Pancreas (tissue), 10 donors: Measurements from ENCODE around the gene TNFSF13. TPM values are rescaled to one million over a fixed set of nuclear protein-coding genes. Genes with fewer than 3 reads are reported as not detected.

Source experiments
- ATAC-seq, 4 donors: fragments of 200-7000 bp; cut with Tn5 transposase; one replicate each; pipeline versions ENCODE4 v1.8.0 to v1.9.1; 2020; ENCODE audit warnings: mild to moderate bottlenecking in 4 of 4, moderate library complexity in 4 of 4
- DNase-seq, 6 donors: peaks; one replicate each; pipeline ENCODE4 v3.0.0-alpha.2; 2020
- FAIRE-seq: peaks from 2 replicates; lab custom pipeline; 2012; peaks lifted over from hg19 to GRCh38; lab: Jason Lieb, UNC
- H3K27ac ChIP-seq, 4 donors: fragments of 200-600 bp; sonication (generic); 1 replicate in 3 of 4; 2 replicates in 1 of 4; pipeline versions ENCODE4 v1.5.0 to v1.8.0; 2020
- H3K27me3 ChIP-seq, 4 donors: fragments of 200-600 bp; one replicate each; pipeline ENCODE4 v1.8.0; 2021
- H3K36me3 ChIP-seq, 3 donors: fragments of 200-600 bp; sonication (generic) in 1 of 3; one replicate each; pipeline versions ENCODE4 v1.5.0 to v1.8.0; 2020 to 2021
- H3K4me1 ChIP-seq, 3 donors: fragments of 200-600 bp; one replicate each; pipeline ENCODE4 v1.8.0; 2021
- H3K4me3 ChIP-seq, 4 donors: fragments of 200-600 bp; sonication (generic) in 2 of 4; one replicate each; pipeline versions ENCODE4 v1.5.0 to v1.8.0; 2020 to 2021
- H3K9me3 ChIP-seq, 4 donors: fragments of 200-600 bp; one replicate each; pipeline ENCODE4 v1.8.0; 2021
- WGBS, 2 donors: extraction: QIAGEN DNeasy Blood & Tissue Kit; methylation state at CpG; one replicate each; pipeline ENCODE4 v1.1.7; 2013; 5-methylcytosine and 5-hydroxymethylcytosine counted together
- intact Hi-C, 3 donors: fragments of 100-400 bp; cut with DNase I; formaldehyde crosslinking; loops; one replicate each; pipeline versions ENCODE4 v1.11.1 to v1.14.2; 2022
- polyA plus RNA-seq, 2 donors: library from polyadenylated mRNA; stranded (reverse); fragments of 200-250 nt; gene quantifications; one replicate each; pipeline ENCODE4 v1.2.3, GENCODE V29; 2013
- total RNA-seq, 6 donors: library from RNA; stranded (reverse); fragmentation: NEBNext Ultra II Directional in 4 of 6; extraction: Animal tissue kit (Norgen Biotek cat#: 25700) in 4 of 6; gene quantifications; one replicate each; pipeline versions ENCODE4 v1.2.1 to v1.2.4, GENCODE V29; 2021 to 2023
- TF ChIP-seq, protein P1 (sequence below), 4 donors: fragments of 200-600 bp; sonication (generic) in 3 of 4; IDR thresholded peaks; one replicate each; pipeline versions ENCODE4 v1.5.0 to v1.8.0; 2021; ENCODE audit warnings: antibody characterized with exemption in 4 of 4
- donor health status: healthy with polysubstance abuse.
- donor health status: DM: no; HTN: no; CAD: no; lungs with moderate emphysema.
- donor health status: DM: no; HTN: no; CAD: no.
- donor health status: control.
- donor health status: control.
- donor health status: Bipolar disorder and iron deficiency.
- donor health status: DM: yes; HTN: yes; CAD: no.
- donor health status: DM: no; HTN: no; CAD: no.
- donor health status: DM: no; HTN: no; CAD: no.
- donor health status: DM: yes; HTN: yes; CAD: no.

Gene TNFSF13
- total and polyA plus RNA-seq, 8 donors, result 10.5 to 31.2 (median 15.9) TPM

DNA sequence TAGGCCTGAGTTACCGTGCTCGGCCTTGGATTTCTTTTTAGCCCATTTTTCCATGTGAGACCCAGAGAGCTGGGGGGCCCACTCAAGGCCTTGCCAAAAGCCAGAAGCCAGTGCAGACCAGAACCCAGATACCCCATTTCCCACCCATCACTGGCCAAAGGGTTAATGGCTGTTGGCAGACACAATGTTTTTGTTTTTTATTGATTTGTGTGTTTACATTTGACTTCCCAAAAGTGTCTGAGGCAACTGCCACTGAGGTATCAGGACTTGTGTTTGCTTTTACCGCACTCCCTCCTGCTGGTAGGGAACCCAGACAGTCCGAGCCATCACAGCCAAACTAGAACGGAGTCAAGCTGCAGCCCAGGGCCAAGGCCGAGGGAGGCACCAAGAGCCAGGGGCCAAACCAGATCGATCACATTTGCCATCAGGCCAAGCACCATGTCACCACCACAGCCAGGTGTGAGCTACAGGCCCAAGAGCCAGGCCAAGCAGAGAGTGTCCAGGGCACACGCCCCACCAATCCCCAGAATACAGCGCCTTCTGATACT is 17.4 kb upstream of the TNFSF13 start:
- Histone ChIP-seq H3K9me3 (no peaks in the 10 kb centered on the region), H3K27ac (no peak overlapping the region), H3K27me3 (no peaks in the 10 kb centered on the region), H3K4me3 (no peak overlapping the region), H3K36me3 (no peaks in the 10 kb centered on the region), H3K4me1 (no peaks in the 10 kb centered on the region)
- intact Hi-C loops, result no loop called here
- ATAC-seq, result no peak
- TF ChIP-seq, protein P1, sequence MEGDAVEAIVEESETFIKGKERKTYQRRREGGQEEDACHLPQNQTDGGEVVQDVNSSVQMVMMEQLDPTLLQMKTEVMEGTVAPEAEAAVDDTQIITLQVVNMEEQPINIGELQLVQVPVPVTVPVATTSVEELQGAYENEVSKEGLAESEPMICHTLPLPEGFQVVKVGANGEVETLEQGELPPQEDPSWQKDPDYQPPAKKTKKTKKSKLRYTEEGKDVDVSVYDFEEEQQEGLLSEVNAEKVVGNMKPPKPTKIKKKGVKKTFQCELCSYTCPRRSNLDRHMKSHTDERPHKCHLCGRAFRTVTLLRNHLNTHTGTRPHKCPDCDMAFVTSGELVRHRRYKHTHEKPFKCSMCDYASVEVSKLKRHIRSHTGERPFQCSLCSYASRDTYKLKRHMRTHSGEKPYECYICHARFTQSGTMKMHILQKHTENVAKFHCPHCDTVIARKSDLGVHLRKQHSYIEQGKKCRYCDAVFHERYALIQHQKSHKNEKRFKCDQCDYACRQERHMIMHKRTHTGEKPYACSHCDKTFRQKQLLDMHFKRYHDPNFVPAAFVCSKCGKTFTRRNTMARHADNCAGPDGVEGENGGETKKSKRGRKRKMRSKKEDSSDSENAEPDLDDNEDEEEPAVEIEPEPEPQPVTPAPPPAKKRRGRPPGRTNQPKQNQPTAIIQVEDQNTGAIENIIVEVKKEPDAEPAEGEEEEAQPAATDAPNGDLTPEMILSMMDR (IDR thresholded peaks at IDR 0.05), result no peak
- no peak for FAIRE-seq
- no peak for DNase-seq
- WGBS, 2 donors, result 68 to 77% methylated on average over 9 of the region's 9 CpGs

DNA sequence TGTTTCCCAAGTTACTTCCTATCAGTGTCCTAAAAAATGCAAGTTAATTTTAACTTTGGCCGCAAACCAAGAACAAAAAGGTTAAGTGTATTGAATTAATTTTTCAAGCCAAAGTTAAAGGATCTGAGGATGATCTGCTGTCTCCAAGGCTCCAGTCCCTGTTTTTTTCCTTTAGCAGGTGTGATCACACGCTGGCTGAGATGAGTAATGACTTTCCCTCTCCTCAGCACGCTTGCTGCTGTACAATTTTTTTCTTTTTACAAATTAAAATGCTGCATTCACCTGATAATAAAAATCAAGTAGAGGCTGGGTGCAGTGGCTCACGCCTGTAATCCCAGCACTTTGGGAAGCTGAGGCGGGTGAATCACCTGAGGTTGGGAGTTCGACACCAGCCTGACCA is 13.6 kb upstream of the TNFSF13 start:
- Histone ChIP-seq H3K4me1 (no peaks in the 10 kb centered on the region), H3K27me3 (no peaks in the 10 kb centered on the region), H3K36me3 (no peaks in the 10 kb centered on the region), H3K9me3 (no peaks in the 10 kb centered on the region), H3K4me3 (no peak overlapping the region), H3K27ac (no peak overlapping the region)
- ATAC-seq, result no peak
- DNase-seq, result no peak
- 55 to 58% methylated on average over 6 of the region's 6 CpGs for WGBS, 2 donors
- FAIRE-seq, result no peak
- intact Hi-C loops, result no loop called here
- TF ChIP-seq, protein P1 (IDR thresholded peaks at IDR 0.05), result no peak

DNA sequence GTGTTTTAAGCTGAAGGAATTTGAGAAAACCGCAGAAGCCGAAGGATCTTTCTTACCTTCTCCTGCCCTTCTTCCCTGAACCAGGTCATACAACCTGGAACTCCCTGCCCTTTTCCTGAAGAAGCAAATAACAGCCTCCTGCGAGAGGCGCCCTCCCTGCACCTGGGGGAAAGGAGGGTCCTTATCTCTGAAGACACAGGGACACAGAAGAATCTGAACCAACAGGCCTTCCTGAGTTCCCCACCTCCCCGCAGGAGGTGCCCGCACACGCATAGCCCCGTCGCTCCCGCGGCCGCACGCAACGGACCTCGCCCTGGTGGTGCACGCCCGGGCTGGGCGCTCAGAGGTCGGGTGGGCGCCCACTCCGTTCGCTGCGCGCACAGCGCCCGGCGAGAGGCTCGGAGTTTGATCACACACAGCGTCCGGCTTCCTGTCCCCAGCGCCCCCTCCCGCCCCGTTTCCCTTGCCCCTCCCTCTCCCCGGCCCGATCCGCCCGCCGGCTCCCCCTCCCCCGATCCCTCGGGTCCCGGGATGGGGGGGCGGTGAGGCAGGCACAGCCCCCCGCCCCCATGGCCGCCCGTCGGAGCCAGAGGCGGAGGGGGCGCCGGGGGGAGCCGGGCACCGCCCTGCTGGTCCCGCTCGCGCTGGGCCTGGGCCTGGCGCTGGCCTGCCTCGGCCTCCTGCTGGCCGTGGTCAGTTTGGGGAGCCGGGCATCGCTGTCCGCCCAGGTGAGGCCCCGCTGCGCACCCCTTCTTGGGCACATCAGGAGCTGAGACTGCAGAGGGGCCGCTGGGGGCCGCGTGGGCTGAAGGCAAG is 9.8 kb upstream of the TNFSF13 start, which contains the start of gene TNFSF12:
TNFSF12 (plus strand) TSS at position 474 of the 816 bp plus-strand sequence; CDS start at position 570, 96 bp downstream.
- peak; percentile 49 to 84 (median 66) for DNase-seq
- FAIRE-seq, result no peak
- H3K4me1 ChIP-seq, result no peaks in the 10 kb centered on the region
- H3K9me3 ChIP-seq, result no peaks in the 10 kb centered on the region
- WGBS, 2 donors, result 0 to 1% methylated on average over 51 to 65 of the region's 65 CpGs
- peak; percentile 82 to 88 (median 84) for ATAC-seq
- peak within 1 kb of the TSS; percentile 56 to 77 (median 72) for H3K4me3 ChIP-seq
- peak within 1 kb of the TSS; percentile 44 to 73 (median 58) for H3K27ac ChIP-seq
- H3K27me3 ChIP-seq, result no peaks in the 10 kb centered on the region
- TF ChIP-seq, protein P1 (IDR thresholded peaks at IDR 0.05), result no peak
- no peaks in the 10 kb centered on the region for H3K36me3 ChIP-seq
- intact Hi-C loops, result no loop called here

DNA sequence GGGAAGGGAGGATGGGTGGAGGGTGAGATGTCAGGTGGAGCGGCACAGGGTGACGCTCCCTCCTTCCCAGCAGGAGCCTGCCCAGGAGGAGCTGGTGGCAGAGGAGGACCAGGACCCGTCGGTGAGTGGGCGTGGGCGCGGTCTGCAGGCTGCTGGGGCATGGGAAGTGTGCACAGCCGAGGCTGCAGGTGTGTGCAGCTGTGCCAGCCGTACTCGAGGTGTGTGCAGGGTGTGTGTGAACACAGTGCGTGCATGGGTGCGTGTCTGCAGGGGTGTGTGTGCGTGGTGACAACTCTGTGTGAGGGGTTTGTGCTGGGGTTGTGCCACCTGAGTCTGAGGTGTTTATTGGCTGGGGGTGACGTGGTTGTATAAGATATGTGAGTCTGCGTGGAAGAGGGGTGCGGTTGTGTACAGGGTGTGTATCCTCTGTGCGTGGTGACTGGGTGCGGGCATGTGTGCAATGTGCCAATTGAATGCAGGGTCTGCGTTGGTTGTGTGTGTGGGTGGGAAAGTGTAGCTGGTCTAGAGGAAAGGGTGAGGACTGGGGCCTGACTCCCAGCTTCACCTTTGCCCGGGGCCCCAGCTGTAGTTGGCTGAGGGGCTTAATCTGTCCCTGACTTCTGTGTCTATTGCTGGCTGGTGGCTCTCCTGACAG is 9.0 kb upstream of the TNFSF13 start:
- ATAC-seq (peak; percentile 69 to 76 (median 74)), FAIRE-seq (no peak), DNase-seq (peak in 4 of 6 donors; percentile 28 to 80 (median 37))
- no peaks in the 10 kb centered on the region for H3K36me3 ChIP-seq
- no peaks in the 10 kb centered on the region for H3K4me1 ChIP-seq
- intact Hi-C loops, result loop anchor here in 2 of 3 donors (5.0 to 10.0 kb wide), 2 partner anchors 32 to 195 kb away; partner anchors contain the start of genes KCTD11 (in 1 of the 2) and TMEM95 (in 1 of the 2)
- TF ChIP-seq, protein P1 (IDR thresholded peaks at IDR 0.05), result no peak
- H3K9me3 ChIP-seq, result no peaks in the 10 kb centered on the region
- no peaks in the 10 kb centered on the region for H3K27me3 ChIP-seq
- H3K4me3 ChIP-seq, result peak overlapping the region; percentile 56 to 77 (median 72)
- peak overlapping the region; percentile 44 to 73 (median 58) for H3K27ac ChIP-seq
- WGBS, 2 donors, result 33% methylated on average over 19 to 20 of the region's 20 CpGs
